Keratinocyte (primary cell): ENCODE measurements around the gene LNPEP.

Experiments
- CTCF ChIP-seq, 3 experiments: IDR thresholded peaks in 1 of 3; conservative IDR thresholded peaks in 1 of 3; optimal IDR thresholded peaks in 1 of 3; 2 replicates in 2 of 3; 3 replicates in 1 of 3; pipeline versions ENCODE3 to v1.5.1; 2011; ENCODE audit warnings: low read length in 3 of 3, mild to moderate bottlenecking in 3 of 3, moderate library complexity in 2 of 3, control low read depth in 1 of 3, inconsistent platforms in 1 of 3; ENCODE audit not compliant: insufficient read depth in 2 of 3; ENCODE audit errors: extremely low read depth in 1 of 3
- EZH2 ChIP-seq: IDR thresholded peaks from one replicate; pipeline ENCODE4 v1.6.1; 2012; ENCODE audit warnings: inconsistent platforms, mild to moderate bottlenecking, low read length, moderate library complexity

GRCh38 chr5:96961053-96961452 lies 25.2 kb downstream of the LNPEP start:
- TF ChIP-seq CTCF (optimal IDR thresholded peaks at IDR 0.05 in 1 of 3, IDR thresholded peaks at IDR 0.05 in 1 of 3, conservative IDR thresholded peaks at IDR 0.05 in 1 of 3; ENCODE audit: extremely low read depth in 1 of 3, insufficient read depth in 2 of 3, low read length in 3 of 3) (no peak), EZH2 (no peak)
